HEK293 (cell line): ENCODE data around the gene FAAH2.
"Not testable (repeated sequence)": the region's sequence is repeated elsewhere in the genome, so short reads cannot be mapped to it uniquely, and the experiment has no call there.

ENCODE experiments used
- ZBTB1 ChIP-seq: fragments of 450-650 bp; formaldehyde crosslinking; IDR thresholded peaks from 2 replicates; pipeline ENCODE4 v1.5.1; 2016; ENCODE audit warnings: missing biosample characterization, missing genetic modification characterization
- ZBTB20 ChIP-seq: fragments of 450-650 bp; formaldehyde crosslinking; IDR thresholded peaks from 2 replicates; pipeline ENCODE4 v1.5.1; 2016; ENCODE audit warnings: missing biosample characterization, missing genetic modification characterization
- ZFP3 ChIP-seq: fragments of 450-650 bp; formaldehyde crosslinking; IDR thresholded peaks from 2 replicates; pipeline ENCODE4 v1.5.1; 2016; ENCODE audit warnings: low read depth, missing biosample characterization, missing genetic modification characterization
- ZNF169 ChIP-seq: fragments of 450-650 bp; formaldehyde crosslinking; IDR thresholded peaks from 2 replicates; pipeline ENCODE4 v1.5.1; 2016; ENCODE audit warnings: missing biosample characterization, missing genetic modification characterization
- ZNF510 ChIP-seq: fragments of 450-650 bp; formaldehyde crosslinking; IDR thresholded peaks from 2 replicates; pipeline ENCODE4 v1.5.1; 2018; ENCODE audit warnings: mild to moderate bottlenecking, missing genetic modification characterization, missing biosample characterization; ENCODE audit not compliant: insufficient replicate concordance
- ZNF549 ChIP-seq: fragments of 450-650 bp; IDR thresholded peaks from 2 replicates; pipeline ENCODE4 v1.5.1; 2018; ENCODE audit warnings: missing biosample characterization, missing genetic modification characterization, mild to moderate bottlenecking, inconsistent platforms, moderate library complexity
- TF ChIP-seq, protein P1 (sequence below): fragments of 450-650 bp; formaldehyde crosslinking; IDR thresholded peaks from 2 replicates; pipeline ENCODE4 v1.5.1; 2017; ENCODE audit warnings: missing biosample characterization, missing genetic modification characterization

DNA sequence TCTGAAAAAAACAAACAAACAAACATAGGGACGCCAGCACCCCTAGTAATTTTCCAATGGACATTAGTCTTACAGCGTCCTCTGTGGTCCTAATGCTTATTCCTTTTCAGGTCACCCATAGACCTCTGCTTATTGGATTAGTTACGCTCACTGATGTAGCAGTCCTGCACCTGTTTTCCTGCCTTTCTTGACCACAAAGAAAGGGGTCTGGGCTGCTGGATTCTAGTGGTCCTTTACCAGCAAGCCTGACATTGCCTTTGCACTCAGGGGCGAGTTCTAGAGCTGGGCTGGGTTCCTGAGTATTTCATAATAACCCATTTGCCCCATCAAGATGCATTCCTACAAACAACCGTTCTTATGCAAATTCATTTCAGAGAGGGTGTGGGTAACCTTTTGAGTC, 116.7 kb downstream of the FAAH2 start:
- TF ChIP-seq ZBTB20 (tag by site-specific recombination); ZBTB1; ZFP3; ZNF169 (tag by site-specific recombination); ZNF510; ZNF549 (tag by site-specific recombination): not testable (repeated sequence)
- TF ChIP-seq, protein P1, sequence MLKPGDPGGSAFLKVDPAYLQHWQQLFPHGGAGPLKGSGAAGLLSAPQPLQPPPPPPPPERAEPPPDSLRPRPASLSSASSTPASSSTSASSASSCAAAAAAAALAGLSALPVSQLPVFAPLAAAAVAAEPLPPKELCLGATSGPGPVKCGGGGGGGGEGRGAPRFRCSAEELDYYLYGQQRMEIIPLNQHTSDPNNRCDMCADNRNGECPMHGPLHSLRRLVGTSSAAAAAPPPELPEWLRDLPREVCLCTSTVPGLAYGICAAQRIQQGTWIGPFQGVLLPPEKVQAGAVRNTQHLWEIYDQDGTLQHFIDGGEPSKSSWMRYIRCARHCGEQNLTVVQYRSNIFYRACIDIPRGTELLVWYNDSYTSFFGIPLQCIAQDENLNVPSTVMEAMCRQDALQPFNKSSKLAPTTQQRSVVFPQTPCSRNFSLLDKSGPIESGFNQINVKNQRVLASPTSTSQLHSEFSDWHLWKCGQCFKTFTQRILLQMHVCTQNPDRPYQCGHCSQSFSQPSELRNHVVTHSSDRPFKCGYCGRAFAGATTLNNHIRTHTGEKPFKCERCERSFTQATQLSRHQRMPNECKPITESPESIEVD (tag by site-specific recombination), result not testable (repeated sequence)
